ENCODE results near the gene KIF26A. TPM values are rescaled to one million over a fixed set of nuclear protein-coding genes. Genes with fewer than 3 reads are reported as not detected.

KIF26A gene
- total RNA-seq, 1 donor from 2014 or later: 0.46 TPM

DNA sequence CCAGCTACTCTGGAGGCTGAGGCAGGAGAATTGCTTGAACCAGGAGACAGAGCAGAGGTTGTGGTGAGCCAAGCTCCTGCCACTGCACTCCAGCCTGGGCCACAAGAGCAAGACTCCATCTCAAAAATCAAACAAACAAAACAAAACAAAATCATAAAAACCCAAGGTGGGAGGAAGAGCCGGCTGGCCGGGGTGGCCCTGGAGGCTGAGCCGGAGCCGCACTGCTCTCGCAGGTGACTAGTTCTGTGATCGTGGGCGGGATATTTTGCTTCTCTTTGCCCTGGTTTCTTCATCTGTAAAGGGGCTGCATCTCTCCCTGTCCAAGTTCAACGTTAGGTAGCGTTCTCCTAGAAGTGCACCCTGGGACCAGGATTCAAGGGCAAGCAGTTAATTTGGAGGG is 73.4 kb downstream of the KIF26A start:
- no peak overlapping the region for H3K4me3 ChIP-seq (ENCODE audit: low read depth, low read length)
- TF ChIP-seq, protein P1, sequence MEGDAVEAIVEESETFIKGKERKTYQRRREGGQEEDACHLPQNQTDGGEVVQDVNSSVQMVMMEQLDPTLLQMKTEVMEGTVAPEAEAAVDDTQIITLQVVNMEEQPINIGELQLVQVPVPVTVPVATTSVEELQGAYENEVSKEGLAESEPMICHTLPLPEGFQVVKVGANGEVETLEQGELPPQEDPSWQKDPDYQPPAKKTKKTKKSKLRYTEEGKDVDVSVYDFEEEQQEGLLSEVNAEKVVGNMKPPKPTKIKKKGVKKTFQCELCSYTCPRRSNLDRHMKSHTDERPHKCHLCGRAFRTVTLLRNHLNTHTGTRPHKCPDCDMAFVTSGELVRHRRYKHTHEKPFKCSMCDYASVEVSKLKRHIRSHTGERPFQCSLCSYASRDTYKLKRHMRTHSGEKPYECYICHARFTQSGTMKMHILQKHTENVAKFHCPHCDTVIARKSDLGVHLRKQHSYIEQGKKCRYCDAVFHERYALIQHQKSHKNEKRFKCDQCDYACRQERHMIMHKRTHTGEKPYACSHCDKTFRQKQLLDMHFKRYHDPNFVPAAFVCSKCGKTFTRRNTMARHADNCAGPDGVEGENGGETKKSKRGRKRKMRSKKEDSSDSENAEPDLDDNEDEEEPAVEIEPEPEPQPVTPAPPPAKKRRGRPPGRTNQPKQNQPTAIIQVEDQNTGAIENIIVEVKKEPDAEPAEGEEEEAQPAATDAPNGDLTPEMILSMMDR (conservative IDR thresholded peaks at IDR 0.05; ENCODE audit: low read depth, low read length): no peak
- no peak for DNase-seq (ENCODE audit: low read depth)

DNA sequence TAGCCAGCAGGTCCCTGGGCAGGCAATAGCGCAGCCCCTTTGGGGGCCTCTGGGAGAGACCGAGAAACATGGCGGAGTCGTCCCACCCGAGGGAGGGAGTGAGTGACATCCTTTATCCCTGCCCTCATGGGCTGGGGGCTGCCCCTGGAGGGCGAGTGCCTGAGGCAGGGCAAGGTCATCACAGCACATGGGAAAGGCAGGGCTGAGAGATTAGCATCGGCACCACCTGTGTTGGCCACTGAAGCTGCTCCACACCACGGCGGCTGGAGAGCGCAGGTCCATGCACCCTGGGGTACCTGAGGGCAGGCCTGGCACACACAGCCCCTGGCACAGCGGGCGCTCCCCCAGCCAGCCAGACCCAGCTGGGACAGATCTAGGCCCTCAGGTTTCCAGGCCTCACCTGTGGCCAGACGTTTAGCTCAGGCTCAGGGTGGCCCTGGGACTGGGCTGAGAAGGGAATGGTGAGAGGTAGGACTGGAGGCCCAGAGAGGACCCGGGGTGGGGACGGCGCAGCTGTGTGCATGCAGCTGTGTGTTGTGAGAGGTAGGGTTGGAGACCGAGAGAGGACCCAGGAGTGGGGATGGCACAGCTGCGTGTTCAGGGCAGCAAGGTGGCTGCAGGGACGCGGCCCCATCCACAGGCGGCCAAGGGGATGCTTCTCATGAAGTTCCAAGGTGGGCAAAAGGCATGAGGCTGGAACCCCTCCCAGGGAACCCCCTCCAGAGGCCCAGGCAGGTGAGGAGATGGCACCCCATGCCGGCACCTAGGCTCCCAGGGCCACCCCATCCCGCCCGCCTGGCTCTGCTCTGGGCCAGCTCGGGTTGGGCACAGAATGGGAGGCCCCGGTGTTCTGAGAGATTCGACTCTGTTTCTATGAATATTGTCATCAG is 74.1 kb downstream of the KIF26A start:
- no peak for DNase-seq (ENCODE audit: low read depth)
- no peak overlapping the region for H3K4me3 ChIP-seq (ENCODE audit: low read depth, low read length)
- TF ChIP-seq, protein P1 (conservative IDR thresholded peaks at IDR 0.05; ENCODE audit: low read depth, low read length): no peak

DNA sequence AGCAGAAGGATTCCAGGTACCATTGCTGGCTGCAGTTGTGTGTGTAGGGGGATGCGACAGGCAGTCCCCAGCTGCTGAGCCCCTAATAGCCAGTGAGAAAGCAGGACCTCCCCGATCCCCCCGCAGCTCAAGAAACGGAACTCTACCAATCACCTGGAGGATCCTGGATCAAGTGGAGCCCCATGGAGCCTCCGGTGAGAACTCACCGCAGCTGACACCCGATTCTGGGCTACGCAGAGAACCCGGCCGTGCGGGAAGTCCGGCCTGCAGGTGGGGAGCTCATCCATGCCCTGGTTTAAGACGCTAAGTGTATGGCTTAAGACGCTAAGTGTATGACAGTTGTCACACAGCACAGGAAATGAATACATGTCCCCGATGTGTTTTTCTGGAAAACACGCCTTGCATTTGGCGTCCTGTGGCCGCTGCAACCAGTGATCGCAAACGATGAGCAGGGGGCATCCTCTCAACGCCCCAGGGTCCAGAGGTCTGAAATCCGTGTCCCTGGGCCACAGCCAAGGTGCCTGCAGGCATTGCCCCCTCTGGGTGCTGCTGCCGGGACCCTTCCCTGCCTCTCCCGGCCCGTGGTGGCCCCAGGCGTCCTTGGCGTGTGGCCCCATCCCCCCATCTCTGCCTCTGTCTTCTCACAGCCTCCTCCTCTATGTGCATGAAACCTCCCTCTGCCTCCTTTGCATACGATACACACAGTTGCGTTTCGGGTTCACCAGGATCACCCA is 75.1 kb downstream of the KIF26A start:
- no peak overlapping the region for H3K4me3 ChIP-seq (ENCODE audit: low read depth, low read length)
- no peak for DNase-seq (ENCODE audit: low read depth)
- TF ChIP-seq, protein P1 (conservative IDR thresholded peaks at IDR 0.05; ENCODE audit: low read depth, low read length): no peak

DNA sequence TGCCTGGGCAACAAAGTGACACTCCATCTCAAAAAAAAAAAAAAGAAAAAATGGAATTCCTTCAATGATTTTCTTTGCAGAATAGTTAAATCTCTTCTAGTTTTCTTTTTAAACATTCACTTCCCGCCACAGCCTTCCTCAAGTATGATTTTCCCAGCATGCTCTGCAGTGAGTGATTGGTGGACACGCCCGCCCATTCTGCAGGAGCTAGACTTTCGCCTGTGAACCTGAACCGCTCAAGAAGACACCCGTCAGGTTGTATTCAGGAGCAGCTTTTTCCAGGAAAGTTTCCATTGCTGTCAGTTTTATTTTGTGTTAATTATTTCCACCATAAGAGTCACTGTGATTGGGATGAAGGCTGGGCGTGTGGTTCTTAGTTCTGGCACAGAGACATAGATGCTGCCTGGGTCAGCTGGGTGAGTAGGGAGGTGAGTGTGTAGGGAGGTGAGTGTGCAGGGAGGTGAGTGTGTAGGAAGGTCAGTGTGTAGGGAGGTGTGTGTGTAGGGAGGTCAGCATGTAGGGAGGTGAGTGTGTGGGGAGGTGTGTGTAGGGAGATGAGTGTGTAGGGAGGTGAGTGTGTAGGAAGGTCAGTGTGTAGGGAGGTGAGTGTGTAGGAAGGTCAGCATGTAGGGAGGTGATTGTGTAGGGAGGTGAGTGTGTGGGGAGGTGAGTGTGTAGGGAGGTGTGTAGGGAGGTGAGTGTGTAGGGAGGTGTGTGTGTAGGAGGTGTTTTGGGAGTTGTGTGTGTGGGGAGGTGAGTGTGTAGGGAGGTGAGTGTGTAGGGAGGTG is 76.2 kb downstream of the KIF26A start:
- DNase-seq (ENCODE audit: low read depth): no peak
- no peak overlapping the region for H3K4me3 ChIP-seq (ENCODE audit: low read depth, low read length)
- TF ChIP-seq, protein P1 (conservative IDR thresholded peaks at IDR 0.05; ENCODE audit: low read depth, low read length): no peak

DNA sequence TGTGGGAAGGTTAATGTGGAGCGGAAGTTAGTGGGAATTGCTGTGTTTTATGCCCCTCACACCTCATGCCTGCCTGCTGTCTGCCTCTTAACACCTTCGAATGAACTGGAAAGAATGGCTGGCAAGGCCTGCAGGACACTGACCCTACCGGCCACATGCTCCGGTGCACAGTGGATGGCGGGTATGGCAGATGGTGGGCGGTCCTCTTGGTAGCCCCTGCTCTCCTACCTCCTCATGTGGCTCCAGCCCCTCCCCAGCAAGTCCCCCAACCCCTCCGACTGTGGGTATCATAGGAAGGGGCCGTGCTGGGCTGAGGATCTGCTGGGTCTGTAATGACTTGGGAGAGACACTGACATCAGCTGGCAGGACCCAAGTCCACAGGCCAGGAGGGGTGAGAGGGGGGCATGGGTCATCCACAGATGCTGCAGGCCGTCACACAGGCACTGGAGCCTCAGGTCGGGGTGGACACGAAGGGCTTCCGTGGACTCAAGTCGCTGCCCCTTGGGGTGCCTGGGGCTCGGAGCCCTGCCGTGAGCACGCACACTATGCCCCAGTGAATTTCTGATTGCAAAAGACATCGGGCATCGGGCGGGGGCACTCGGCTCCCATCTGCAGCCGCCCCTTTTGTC is 77.4 kb downstream of the KIF26A start:
- DNase-seq (ENCODE audit: low read depth): no peak
- TF ChIP-seq, protein P1 (conservative IDR thresholded peaks at IDR 0.05; ENCODE audit: low read depth, low read length): no peak

DNA sequence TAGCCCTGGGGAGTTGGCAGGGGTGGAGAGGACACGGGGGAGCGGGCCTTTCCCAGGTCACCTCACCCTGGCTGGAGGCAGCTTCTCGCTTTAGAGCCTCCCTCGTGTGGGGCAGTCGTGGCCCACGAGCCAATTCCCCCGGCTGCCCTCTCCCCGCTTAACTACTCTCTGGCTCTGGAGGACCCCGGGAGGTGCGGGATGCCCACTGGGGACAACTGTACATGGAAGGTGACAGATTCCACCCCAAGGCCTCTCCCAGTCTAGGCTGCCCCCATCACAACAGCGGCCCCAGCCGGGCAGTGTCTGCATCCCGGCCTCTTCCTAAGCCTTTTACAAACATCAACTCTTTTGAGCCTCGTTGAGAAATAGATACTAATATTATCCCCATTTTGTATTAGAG is 78.1 kb downstream of the KIF26A start:
- no peak overlapping the region for H3K4me3 ChIP-seq (ENCODE audit: low read depth, low read length)
- TF ChIP-seq, protein P1 (conservative IDR thresholded peaks at IDR 0.05; ENCODE audit: low read depth, low read length): no peak
- no peak for DNase-seq (ENCODE audit: low read depth)

More for the DNA sequence above, 77.4 kb downstream of the KIF26A start:
- H3K4me3 ChIP-seq (ENCODE audit: low read depth, low read length): no peak overlapping the region

Data from epithelial cell of proximal tubule (primary cell).